ENCODE data around the gene EPAS1. TPM values are rescaled to one million over a fixed set of nuclear protein-coding genes. Genes with fewer than 3 reads are reported as not detected.

EPAS1 gene
- total and polyA plus RNA-seq, 9 of the 15 experiments (the other 6 are each of a cell fraction or from before 2014, with no cell fraction given), result 0.25 to 11.2 (median 4.1) TPM

GRCh38 chr2:46325182-46325928 lies 28.1 kb downstream of the EPAS1 start (continued):
- TF ChIP-seq ZNF395 (CRISPR knock-in tag; IDR thresholded peaks at IDR 0.05), result no peak
- TF ChIP-seq BRD9 (IDR thresholded peaks at IDR 0.05; ENCODE audit: low read depth, partially characterized antibody), result peak; percentile 23
- no peak for TF ChIP-seq U2AF1 (optimal IDR thresholded peaks at IDR 0.05; ENCODE audit: low read depth, low read length)
- TF ChIP-seq ZNF175 (CRISPR knock-in tag; IDR thresholded peaks at IDR 0.05; ENCODE audit: low read depth), result peak; percentile 52
- TF ChIP-seq LCOR (CRISPR knock-in tag; IDR thresholded peaks at IDR 0.05), result no peak
- TF ChIP-seq NCOA1 (IDR thresholded peaks at IDR 0.05; ENCODE audit: low read depth), result peak; percentile 46; the same call in 1 of the 2 replicates
- no peak for TF ChIP-seq ZNF830 (CRISPR knock-in tag; IDR thresholded peaks at IDR 0.05)
- no peak for TF ChIP-seq KAT2B (IDR thresholded peaks at IDR 0.05; ENCODE audit: low read depth, low read length)
- no peak for TF ChIP-seq L3MBTL2 (IDR thresholded peaks at IDR 0.05)
- peak; percentile 61 for TF ChIP-seq TEAD4 (IDR thresholded peaks at IDR 0.05; ENCODE audit: low read length)
- no peak for TF ChIP-seq TEAD4 (CRISPR knock-in tag; IDR thresholded peaks at IDR 0.05; ENCODE audit: borderline replicate concordance)
- 0 out of 2 replicates have a peak, but pooled peaks have one; percentile 29 for TF ChIP-seq MYC (IDR thresholded peaks at IDR 0.05; ENCODE audit: low read depth, low read length)
- TF ChIP-seq MYC (CRISPR knock-in tag; IDR thresholded peaks at IDR 0.05; ENCODE audit: borderline replicate concordance, low read depth), result no peak
- no peak for TF ChIP-seq ELF4 (CRISPR knock-in tag; IDR thresholded peaks at IDR 0.05)
- TF ChIP-seq NBN (IDR thresholded peaks at IDR 0.05; ENCODE audit: low read depth), result peak; percentile 55; the same call in 1 of the 2 replicates
- TF ChIP-seq JUND (IDR thresholded peaks at IDR 0.05; ENCODE audit: borderline replicate concordance, low read depth, low read length), result peak; percentile 95
- TF ChIP-seq JUND (tag; IDR thresholded peaks at IDR 0.05; ENCODE audit: borderline replicate concordance, low read depth, low read length), result peak; percentile 95
- TF ChIP-seq, protein P1, sequence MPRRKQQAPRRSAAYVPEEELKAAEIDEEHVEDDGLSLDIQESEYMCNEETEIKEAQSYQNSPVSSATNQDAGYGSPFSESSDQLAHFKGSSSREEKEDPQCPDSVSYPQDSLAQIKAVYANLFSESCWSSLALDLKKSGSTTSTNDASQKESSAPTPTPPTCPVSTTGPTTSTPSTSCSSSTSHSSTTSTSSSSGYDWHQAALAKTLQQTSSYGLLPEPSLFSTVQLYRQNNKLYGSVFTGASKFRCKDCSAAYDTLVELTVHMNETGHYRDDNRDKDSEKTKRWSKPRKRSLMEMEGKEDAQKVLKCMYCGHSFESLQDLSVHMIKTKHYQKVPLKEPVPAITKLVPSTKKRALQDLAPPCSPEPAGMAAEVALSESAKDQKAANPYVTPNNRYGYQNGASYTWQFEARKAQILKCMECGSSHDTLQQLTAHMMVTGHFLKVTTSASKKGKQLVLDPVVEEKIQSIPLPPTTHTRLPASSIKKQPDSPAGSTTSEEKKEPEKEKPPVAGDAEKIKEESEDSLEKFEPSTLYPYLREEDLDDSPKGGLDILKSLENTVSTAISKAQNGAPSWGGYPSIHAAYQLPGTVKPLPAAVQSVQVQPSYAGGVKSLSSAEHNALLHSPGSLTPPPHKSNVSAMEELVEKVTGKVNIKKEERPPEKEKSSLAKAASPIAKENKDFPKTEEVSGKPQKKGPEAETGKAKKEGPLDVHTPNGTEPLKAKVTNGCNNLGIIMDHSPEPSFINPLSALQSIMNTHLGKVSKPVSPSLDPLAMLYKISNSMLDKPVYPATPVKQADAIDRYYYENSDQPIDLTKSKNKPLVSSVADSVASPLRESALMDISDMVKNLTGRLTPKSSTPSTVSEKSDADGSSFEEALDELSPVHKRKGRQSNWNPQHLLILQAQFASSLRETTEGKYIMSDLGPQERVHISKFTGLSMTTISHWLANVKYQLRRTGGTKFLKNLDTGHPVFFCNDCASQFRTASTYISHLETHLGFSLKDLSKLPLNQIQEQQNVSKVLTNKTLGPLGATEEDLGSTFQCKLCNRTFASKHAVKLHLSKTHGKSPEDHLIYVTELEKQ (CRISPR knock-in tag; IDR thresholded peaks at IDR 0.05), result no peak
- TF ChIP-seq ZNF561 (CRISPR knock-in tag; conservative IDR thresholded peaks at IDR 0.05), result no peak
- TF ChIP-seq, protein P2, sequence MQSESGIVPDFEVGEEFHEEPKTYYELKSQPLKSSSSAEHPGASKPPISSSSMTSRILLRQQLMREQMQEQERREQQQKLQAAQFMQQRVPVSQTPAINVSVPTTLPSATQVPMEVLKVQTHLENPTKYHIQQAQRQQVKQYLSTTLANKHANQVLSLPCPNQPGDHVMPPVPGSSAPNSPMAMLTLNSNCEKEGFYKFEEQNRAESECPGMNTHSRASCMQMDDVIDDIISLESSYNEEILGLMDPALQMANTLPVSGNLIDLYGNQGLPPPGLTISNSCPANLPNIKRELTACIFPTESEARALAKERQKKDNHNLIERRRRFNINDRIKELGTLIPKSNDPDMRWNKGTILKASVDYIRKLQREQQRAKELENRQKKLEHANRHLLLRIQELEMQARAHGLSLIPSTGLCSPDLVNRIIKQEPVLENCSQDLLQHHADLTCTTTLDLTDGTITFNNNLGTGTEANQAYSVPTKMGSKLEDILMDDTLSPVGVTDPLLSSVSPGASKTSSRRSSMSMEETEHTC (IDR thresholded peaks at IDR 0.05), result no peak
- peak; percentile 96 for TF ChIP-seq JUN (IDR thresholded peaks at IDR 0.05; ENCODE audit: borderline replicate concordance, low read depth, low read length)
- peak; percentile 54; the same call in 1 of the 2 replicates for TF ChIP-seq JUN (CRISPR knock-in tag; IDR thresholded peaks at IDR 0.05; ENCODE audit: borderline replicate concordance)
- peak in 1 of 2 experiments; percentile 63; a peak in 2 of 4 replicates for TF ChIP-seq HDAC1 (IDR thresholded peaks at IDR 0.05)
- no peak for TF ChIP-seq PPARD (CRISPR knock-in tag; IDR thresholded peaks at IDR 0.05)
